ENCODE measurements around the gene AGPAT2. TPM values are rescaled to one million over a fixed set of nuclear protein-coding genes. Genes with fewer than 3 reads are reported as not detected.

Gene AGPAT2
- total RNA-seq, 1 experiment from 2014 or later = 40.4 TPM

DNA sequence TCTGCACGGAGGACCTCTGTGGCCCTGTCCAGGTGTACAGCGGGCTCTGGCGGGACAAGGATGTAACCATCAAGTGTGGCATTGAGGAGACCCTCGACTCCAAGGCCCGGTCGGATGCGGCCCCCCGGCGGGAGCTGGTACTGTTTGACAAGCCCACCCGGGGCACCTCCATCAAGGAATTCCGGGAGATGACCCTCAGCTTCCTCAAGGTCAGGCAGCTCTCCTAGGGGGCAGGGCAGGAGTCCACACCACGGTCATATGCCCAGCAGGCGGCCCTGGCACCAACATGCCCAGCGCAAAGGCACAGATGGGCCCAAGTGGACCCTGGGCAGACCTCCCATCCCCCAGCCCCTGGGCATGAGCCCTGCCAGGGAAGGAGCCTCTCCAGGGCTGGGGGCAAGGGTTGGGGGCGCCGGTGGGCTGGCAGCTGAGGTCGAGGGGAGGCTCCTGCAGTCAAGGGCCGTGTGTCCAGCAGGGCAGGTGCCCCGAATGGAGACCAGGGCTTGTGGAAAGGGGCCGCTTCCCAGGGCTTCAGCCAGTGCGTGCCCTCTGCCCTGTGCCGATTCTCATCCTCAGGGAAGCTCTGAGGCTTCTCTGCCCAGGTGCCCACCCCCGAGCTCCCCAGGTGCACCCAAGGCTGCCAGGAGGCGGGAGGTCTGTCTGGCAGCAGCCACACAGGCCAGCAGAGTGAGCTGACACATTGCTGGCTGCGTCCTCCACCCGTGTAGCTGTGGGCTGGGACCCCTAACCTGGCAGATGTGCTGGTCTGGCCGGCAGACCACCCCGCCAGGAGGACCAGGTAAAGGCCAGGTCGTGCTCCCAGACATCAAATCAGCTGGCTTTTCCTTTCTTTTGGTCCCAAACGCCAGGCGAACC is 35.1 kb upstream of the AGPAT2 start:
- no peak overlapping the region for H3K4me3 Mint-ChIP-seq (ENCODE audit: low read depth, unreplicated experiment)
- H3K36me3 Mint-ChIP-seq (ENCODE audit: insufficient read depth, unreplicated experiment) = peaks cover 53% of the 10 kb centered on the region
- no TSS peak for BruUV-seq (replicated peaks)
- no peak overlapping the region for H3K27ac Mint-ChIP-seq (ENCODE audit: unreplicated experiment)
- CTCF ChIA-PET = interaction anchor here (0.5 kb wide), 1 partner anchor 435 kb away, joined by 3 read pairs; no protein-coding TSS in a partner anchor
- intact Hi-C loops (cut with micrococcal nuclease; ENCODE audit: unreplicated experiment) = no loop called here
- H3K27me3 Mint-ChIP-seq (ENCODE audit: unreplicated experiment) = no peaks in the 10 kb centered on the region
- peaks cover 10% of the 10 kb centered on the region for H3K4me1 Mint-ChIP-seq (ENCODE audit: low read depth, unreplicated experiment)
- DNase-seq = no peak
- no peaks in the 10 kb centered on the region for H3K9me3 Mint-ChIP-seq (ENCODE audit: low read depth, unreplicated experiment)
- TF ChIP-seq, protein P1, sequence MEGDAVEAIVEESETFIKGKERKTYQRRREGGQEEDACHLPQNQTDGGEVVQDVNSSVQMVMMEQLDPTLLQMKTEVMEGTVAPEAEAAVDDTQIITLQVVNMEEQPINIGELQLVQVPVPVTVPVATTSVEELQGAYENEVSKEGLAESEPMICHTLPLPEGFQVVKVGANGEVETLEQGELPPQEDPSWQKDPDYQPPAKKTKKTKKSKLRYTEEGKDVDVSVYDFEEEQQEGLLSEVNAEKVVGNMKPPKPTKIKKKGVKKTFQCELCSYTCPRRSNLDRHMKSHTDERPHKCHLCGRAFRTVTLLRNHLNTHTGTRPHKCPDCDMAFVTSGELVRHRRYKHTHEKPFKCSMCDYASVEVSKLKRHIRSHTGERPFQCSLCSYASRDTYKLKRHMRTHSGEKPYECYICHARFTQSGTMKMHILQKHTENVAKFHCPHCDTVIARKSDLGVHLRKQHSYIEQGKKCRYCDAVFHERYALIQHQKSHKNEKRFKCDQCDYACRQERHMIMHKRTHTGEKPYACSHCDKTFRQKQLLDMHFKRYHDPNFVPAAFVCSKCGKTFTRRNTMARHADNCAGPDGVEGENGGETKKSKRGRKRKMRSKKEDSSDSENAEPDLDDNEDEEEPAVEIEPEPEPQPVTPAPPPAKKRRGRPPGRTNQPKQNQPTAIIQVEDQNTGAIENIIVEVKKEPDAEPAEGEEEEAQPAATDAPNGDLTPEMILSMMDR (IDR thresholded peaks at IDR 0.05; ENCODE audit: unreplicated experiment) = no peak

DNA sequence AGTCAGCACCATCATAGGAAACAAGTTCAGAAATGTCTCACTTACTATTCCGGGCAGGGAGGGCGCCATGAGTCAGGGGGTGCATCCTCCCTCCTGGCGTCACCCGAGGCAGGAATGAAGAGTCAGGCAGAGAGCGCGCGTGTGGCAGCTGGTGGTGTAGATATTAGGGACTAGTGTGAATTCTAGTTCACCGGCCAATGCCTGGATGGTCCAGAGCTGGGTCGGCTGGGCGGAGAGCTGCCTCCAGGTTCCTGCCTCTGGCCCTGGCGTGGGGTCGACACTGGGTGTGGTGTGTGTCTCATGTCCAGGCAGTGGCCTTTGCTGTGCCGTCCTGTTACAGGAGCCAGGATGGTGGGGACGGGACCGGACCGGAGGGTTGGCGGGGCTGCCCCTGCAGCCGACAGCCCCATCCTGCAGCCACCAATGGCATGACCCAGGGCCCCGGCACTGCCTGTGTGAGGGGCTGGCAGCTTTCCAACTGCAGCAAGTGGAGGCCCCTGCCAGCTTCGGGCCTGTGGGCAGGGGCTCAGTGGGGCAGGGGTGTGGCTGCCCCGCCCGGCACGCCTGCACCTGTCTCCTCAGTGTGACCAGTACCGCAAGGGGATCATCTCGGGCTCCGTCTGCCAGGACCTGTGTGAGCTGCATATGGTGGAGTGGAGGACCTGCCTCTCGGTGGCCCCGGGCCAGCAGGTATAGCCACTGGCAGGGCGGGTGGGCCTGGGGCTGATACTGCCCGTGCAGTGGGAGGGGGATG is 34.3 kb upstream of the AGPAT2 start:
- TF ChIP-seq, protein P1 (IDR thresholded peaks at IDR 0.05; ENCODE audit: unreplicated experiment) = no peak
- DNase-seq = no peak
- intact Hi-C loops (cut with micrococcal nuclease; ENCODE audit: unreplicated experiment) = no loop called here
- BruUV-seq (replicated peaks) = no TSS peak
- CTCF ChIA-PET = no interaction called here
- Mint-ChIP-seq H3K9me3 (ENCODE audit: low read depth, unreplicated experiment) (no peaks in the 10 kb centered on the region), H3K4me3 (ENCODE audit: low read depth, unreplicated experiment) (no peak overlapping the region), H3K4me1 (ENCODE audit: low read depth, unreplicated experiment) (peaks cover 4% of the 10 kb centered on the region), H3K27ac (ENCODE audit: unreplicated experiment) (no peak overlapping the region), H3K36me3 (ENCODE audit: insufficient read depth, unreplicated experiment) (peaks cover 44% of the 10 kb centered on the region), H3K27me3 (ENCODE audit: unreplicated experiment) (no peaks in the 10 kb centered on the region)

DNA sequence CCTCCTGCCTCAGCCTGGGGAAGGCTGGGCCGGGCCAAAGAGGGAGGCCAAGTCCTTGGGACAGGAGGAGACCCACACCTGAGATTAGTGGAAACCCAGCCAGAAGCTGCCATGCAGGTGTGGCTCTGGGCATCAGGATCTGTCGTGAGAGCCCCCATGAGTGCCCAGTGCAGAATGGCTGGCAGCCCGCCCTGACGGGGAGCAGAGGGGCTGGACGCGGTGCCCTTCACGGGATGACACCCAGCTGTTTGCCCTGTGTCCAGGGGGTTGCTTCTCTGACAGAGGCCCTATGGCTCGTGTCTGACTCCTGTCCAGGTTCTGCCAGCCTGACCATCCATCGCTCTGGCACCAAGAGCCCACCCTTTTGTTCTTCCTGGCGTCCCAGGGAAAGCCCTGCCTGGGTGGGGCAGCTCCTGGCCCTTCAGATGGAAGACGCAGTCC is 33.7 kb upstream of the AGPAT2 start:
- CTCF ChIA-PET = no interaction called here
- no peak overlapping the region for H3K4me3 Mint-ChIP-seq (ENCODE audit: low read depth, unreplicated experiment)
- intact Hi-C loops (cut with micrococcal nuclease; ENCODE audit: unreplicated experiment) = no loop called here
- TF ChIP-seq, protein P1 (IDR thresholded peaks at IDR 0.05; ENCODE audit: unreplicated experiment) = no peak
- no peaks in the 10 kb centered on the region for H3K9me3 Mint-ChIP-seq (ENCODE audit: low read depth, unreplicated experiment)
- no peak overlapping the region for H3K27ac Mint-ChIP-seq (ENCODE audit: unreplicated experiment)
- no peaks in the 10 kb centered on the region for H3K4me1 Mint-ChIP-seq (ENCODE audit: low read depth, unreplicated experiment)
- peaks cover 6% of the 10 kb centered on the region for H3K27me3 Mint-ChIP-seq (ENCODE audit: unreplicated experiment)
- no peak for DNase-seq
- BruUV-seq (replicated peaks) = no TSS peak
- peaks cover 40% of the 10 kb centered on the region for H3K36me3 Mint-ChIP-seq (ENCODE audit: insufficient read depth, unreplicated experiment)

DNA sequence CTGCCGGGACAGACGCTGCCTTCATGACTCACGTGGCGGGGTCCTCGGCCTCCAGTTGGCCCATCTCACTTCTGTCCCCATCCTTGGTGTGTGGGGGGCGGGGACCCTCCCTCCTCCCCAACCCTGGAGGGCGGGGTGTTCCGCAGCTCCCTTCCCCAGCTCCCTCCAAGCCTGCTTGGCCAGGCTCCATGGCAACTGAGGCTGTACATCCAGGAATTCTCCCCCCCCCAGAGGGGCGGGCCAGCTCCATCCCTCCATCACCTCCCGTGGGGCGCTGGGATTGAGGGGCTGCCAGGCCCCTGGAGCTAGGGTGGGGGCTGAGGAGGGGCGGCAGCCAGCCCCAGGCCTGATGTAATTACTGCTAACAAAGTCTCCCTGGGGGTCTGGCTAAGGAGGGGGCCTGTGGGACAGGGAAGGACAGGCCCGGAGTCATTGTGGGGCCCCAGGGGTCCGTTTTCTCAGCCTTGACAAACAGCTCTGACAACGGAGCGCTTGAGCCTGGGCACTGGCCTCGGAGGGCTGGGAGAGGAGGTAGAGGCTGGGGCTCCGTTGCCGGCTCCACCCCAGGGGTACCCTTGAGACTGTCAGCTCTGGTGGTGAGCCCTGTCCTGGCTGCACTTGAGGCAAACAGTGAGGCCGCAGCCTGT is 33.1 kb upstream of the AGPAT2 start:
- CTCF ChIA-PET = interaction anchor here (0.7 kb wide), 1 partner anchor 77 kb away, joined by 5 read pairs; no protein-coding TSS in a partner anchor
- Mint-ChIP-seq H3K4me1 (ENCODE audit: low read depth, unreplicated experiment) (no peaks in the 10 kb centered on the region), H3K27ac (ENCODE audit: unreplicated experiment) (no peak overlapping the region), H3K9me3 (ENCODE audit: low read depth, unreplicated experiment) (no peaks in the 10 kb centered on the region), H3K4me3 (ENCODE audit: low read depth, unreplicated experiment) (no peak overlapping the region), H3K27me3 (ENCODE audit: unreplicated experiment) (peaks cover 11% of the 10 kb centered on the region), H3K36me3 (ENCODE audit: insufficient read depth, unreplicated experiment) (peaks cover 34% of the 10 kb centered on the region)
- intact Hi-C loops (cut with micrococcal nuclease; ENCODE audit: unreplicated experiment) = no loop called here
- TF ChIP-seq, protein P1 (IDR thresholded peaks at IDR 0.05; ENCODE audit: unreplicated experiment) = no peak
- BruUV-seq (replicated peaks) = no TSS peak
- no peak for DNase-seq

Measured in Calu3 (cell line).